HG03045 (cell line): ENCODE data around the gene LUZP2.

Experiments used
- ATAC-seq: cut with Tn5 transposase; IDR thresholded peaks from one replicate; pipeline ENCODE4 v1.9.1; 2021; ENCODE audit warnings: mild to moderate bottlenecking, moderate library complexity; ENCODE audit not compliant: unreplicated experiment

Gene LUZP2

GRCh38 chr11:24805671-24806070, 308.8 kb downstream of the LUZP2 start:
- ATAC-seq: no peak

GRCh38 chr11:24808173-24808572, 311.3 kb downstream of the LUZP2 start:
- ATAC-seq: no peak

- ATAC-seq: no peak
Observed at GRCh38 chr11:24819006-24819405, 322.2 kb downstream of the LUZP2 start.

- no peak for ATAC-seq
Observed at GRCh38 chr11:24819863-24820434, 323.1 kb downstream of the LUZP2 start.

- no peak for ATAC-seq
Observed at GRCh38 chr11:24820541-24820940, 323.7 kb downstream of the LUZP2 start.

- ATAC-seq: no peak
Observed at GRCh38 chr11:24828938-24829605, 332.2 kb downstream of the LUZP2 start.

GRCh38 chr11:24833573-24833972, 336.7 kb downstream of the LUZP2 start:
- ATAC-seq: no peak

- no peak for ATAC-seq
Observed at GRCh38 chr11:24837112-24837511, 340.3 kb downstream of the LUZP2 start.

- no peak for ATAC-seq
Observed at GRCh38 chr11:24842308-24842707, 345.5 kb downstream of the LUZP2 start.

GRCh38 chr11:24844406-24844805, 347.6 kb downstream of the LUZP2 start:
- ATAC-seq: no peak

GRCh38 chr11:24848857-24849256, 352.0 kb downstream of the LUZP2 start:
- no peak for ATAC-seq

- ATAC-seq: no peak
Observed at GRCh38 chr11:24855951-24856350, 359.1 kb downstream of the LUZP2 start.

- ATAC-seq: no peak
Observed at GRCh38 chr11:24859801-24860300, 363.0 kb downstream of the LUZP2 start.

GRCh38 chr11:24861440-24861839, 364.6 kb downstream of the LUZP2 start:
- ATAC-seq: no peak

GRCh38 chr11:24866743-24867142, 369.9 kb downstream of the LUZP2 start:
- no peak for ATAC-seq

GRCh38 chr11:24870048-24870447, 373.2 kb downstream of the LUZP2 start:
- no peak for ATAC-seq

- no peak for ATAC-seq
Observed at GRCh38 chr11:24872186-24872585, 375.3 kb downstream of the LUZP2 start.

- ATAC-seq: no peak
Observed at GRCh38 chr11:24872651-24873311, 375.9 kb downstream of the LUZP2 start.

GRCh38 chr11:24880962-24881361, 384.1 kb downstream of the LUZP2 start:
- no peak for ATAC-seq

- ATAC-seq: no peak
Observed at GRCh38 chr11:24885580-24886173, 388.8 kb downstream of the LUZP2 start.

- ATAC-seq: no peak
Observed at GRCh38 chr11:24886880-24887619, 390.2 kb downstream of the LUZP2 start.
